IMR-90 (cell line): ENCODE data around the gene HDGFL3.

ENCODE experiments used
- BHLHE40 ChIP-seq: fragments of 150-350 bp; IDR thresholded peaks from 2 replicates; pipeline ENCODE4 v1.6.1; 2016; ENCODE audit warnings: mild to moderate bottlenecking, low read depth, low read length
- CEBPB ChIP-seq: IDR thresholded peaks from 2 replicates; pipeline ENCODE4 v1.6.1; 2012; ENCODE audit warnings: low read depth, low read length, improper control_type of control experiment
- CTCF ChIP-seq: conservative IDR thresholded peaks from 2 replicates; pipeline ENCODE4 v1.5.1; 2012; ENCODE audit warnings: mild to moderate bottlenecking, low read depth, low read length, improper control_type of control experiment
- FOS ChIP-seq: fragments of 150-350 bp; IDR thresholded peaks from 2 replicates; pipeline ENCODE4 v1.6.1; 2016; ENCODE audit warnings: low read depth, low read length
- MXI1 ChIP-seq: IDR thresholded peaks from 2 replicates; pipeline ENCODE4 v1.6.1; 2012; ENCODE audit warnings: low read depth, mild to moderate bottlenecking, low read length, moderate library complexity, borderline replicate concordance
- POLR2A ChIP-seq: IDR thresholded peaks from 2 replicates; pipeline ENCODE4 v1.6.1; 2012; ENCODE audit warnings: mild to moderate bottlenecking, low read depth, low read length
- RAD21 ChIP-seq: IDR thresholded peaks from 2 replicates; pipeline ENCODE4 v1.6.1; 2012; ENCODE audit warnings: low read length, improper control_type of control experiment
- RFX5 ChIP-seq: IDR thresholded peaks from 2 replicates; pipeline ENCODE4 v1.8.0; 2012; ENCODE audit warnings: low read depth, mild to moderate bottlenecking, low read length, moderate library complexity

GRCh38 chr15:83129791-83130190 lies 77.8 kb downstream of the HDGFL3 start:
- no peak for TF ChIP-seq CTCF
- TF ChIP-seq FOS: no peak
- TF ChIP-seq MXI1: no peak
- TF ChIP-seq RAD21: no peak
- TF ChIP-seq CEBPB: no peak
- no peak for TF ChIP-seq POLR2A
- no peak for TF ChIP-seq RFX5
- no peak for TF ChIP-seq BHLHE40
